Adrenal gland (tissue), 12 donors: ENCODE measurements around the gene KRTAP4-4. TPM values are rescaled to one million over a fixed set of nuclear protein-coding genes. Genes with fewer than 3 reads are reported as not detected.
"Not testable (repeated sequence)": the region's sequence is repeated elsewhere in the genome, so short reads cannot be mapped to it uniquely, and the experiment has no call there.

Source experiments
- DNase-seq, 7 donors: peaks; one replicate each; pipeline ENCODE4 v3.0.0-alpha.2; 2019 to 2020
- H3K27ac ChIP-seq, 5 donors: fragments of 200-600 bp; sonication (generic) in 4 of 5; 1 replicate in 3 of 5; 2 replicates in 2 of 5; pipeline versions ENCODE4 v1.5.1 to v1.8.0; 2016 to 2020; ENCODE audit warnings: mild to moderate bottlenecking in 1 of 5
- H3K27me3 ChIP-seq: fragments of 200-600 bp; 2 replicates; pipeline ENCODE4 v1.8.0; 2021
- H3K36me3 ChIP-seq, 2 donors: fragments of 200-600 bp; replicated peaks in 1 of 2; 1 replicate in 1 of 2; 2 replicates in 1 of 2; pipeline versions ENCODE4 v1.5.1 to v1.8.0; 2018 to 2022
- H3K4me1 ChIP-seq, 2 donors: fragments of 200-600 bp; replicated peaks in 1 of 2; 1 replicate in 1 of 2; 2 replicates in 1 of 2; pipeline versions ENCODE4 v1.5.1 to v1.8.0; 2018 to 2021
- H3K4me3 ChIP-seq, 4 donors: fragments of 200-600 bp; sonication (generic) in 3 of 4; one replicate each; pipeline ENCODE4 v1.5.1; 2016 to 2018
- H3K9me3 ChIP-seq, 3 donors: fragments of 200-600 bp; sonication (generic) in 1 of 3; replicated peaks in 1 of 3; 1 replicate in 2 of 3; 2 replicates in 1 of 3; pipeline versions ENCODE4 v1.5.1 to v1.8.0; 2016 to 2021
- CTCF ChIP-seq, 6 experiments: fragments of 450-650 bp in 4 of 6; fragments of 200-600 bp in 2 of 6; sonication (generic) in 1 of 6; IDR thresholded peaks; 1 replicate in 5 of 6; 2 replicates in 1 of 6; pipeline versions ENCODE4 v1.5.1 to v1.8.0; 2016 to 2021; ENCODE audit warnings: antibody characterized with exemption in 6 of 6, mild to moderate bottlenecking in 2 of 6, moderate library complexity in 1 of 6
- POLR2A ChIP-seq, 2 donors: fragments of 450-650 bp; IDR thresholded peaks; one replicate each; pipeline ENCODE4 v1.6.1; 2017; ENCODE audit warnings: antibody characterized with exemption in 2 of 2, mild to moderate bottlenecking in 2 of 2, moderate library complexity in 1 of 2
- WGBS, 4 donors: extraction: QIAGEN DNeasy Blood & Tissue Kit in 2 of 4; methylation state at CpG; one replicate each; pipeline versions ENCODE4 v1.1.5 to v1.1.7; 2013 to 2017; 5-methylcytosine and 5-hydroxymethylcytosine counted together
- intact Hi-C, 2 donors: fragments of 100-400 bp; cut with DNase I; formaldehyde crosslinking; loops; one replicate each; pipeline versions ENCODE4 v1.14.1 to v1.15.0; 2022 to 2023
- polyA plus RNA-seq, 3 donors: library from polyadenylated mRNA; stranded (reverse); fragments of 200-250 nt in 2 of 3; fragments of 350-450 nt in 1 of 3; fragmentation: Illumina TruSeq in 1 of 3; extraction: RNeasy Lipid Tissue Mini Kit (QIAGEN cat#74804) in 1 of 3; gene quantifications; one replicate each; pipeline ENCODE4 v1.2.3, GENCODE V29; 2013 to 2014
- total RNA-seq, 9 donors: library from RNA; depleted of rRNA in 4 of 9; stranded (reverse); fragments of >200 nt in 4 of 9; fragments of 120-200 nt in 1 of 9; fragmentation: NEBNext Ultra II Directional in 1 of 9; extraction: Animal tissue kit (Norgen Biotek cat#: 25700) in 1 of 9; gene quantifications; one replicate each; pipeline versions ENCODE4 v1.1.0 to v1.2.4, GENCODE V29; 2013 to 2023
- donor health status: healthy with polysubstance abuse.
- donor health status: Bipolar disorder and iron deficiency.
- donor health status: DM: yes; HTN: yes; CAD: no.
- donor health status: DM: no; HTN: no; CAD: no.
- donor health status: DM: no; HTN: no; CAD: no.
- donor health status: DM: yes; HTN: yes; CAD: no.

KRTAP4-4 gene
- total and polyA plus RNA-seq, 12 donors = not detected

GRCh38 chr17:41121742-41122141 lies 38.8 kb downstream of the KRTAP4-4 start:
- no peaks in the 10 kb centered on the region for H3K9me3 ChIP-seq
- DNase-seq = no peak
- no peaks in the 10 kb centered on the region for H3K36me3 ChIP-seq
- H3K27ac ChIP-seq = no peak overlapping the region
- peaks cover 3% of the 10 kb centered on the region for H3K27me3 ChIP-seq
- TF ChIP-seq CTCF (IDR thresholded peaks at IDR 0.05) = no peak
- no peak for TF ChIP-seq POLR2A (IDR thresholded peaks at IDR 0.05)
- no peaks in the 10 kb centered on the region for H3K4me1 ChIP-seq
- intact Hi-C loops = no loop called here
- WGBS, 4 donors = 72 to 88% (median 73%) methylated on average over 2 of the region's 2 CpGs
- H3K4me3 ChIP-seq = no peak overlapping the region

GRCh38 chr17:41119696-41120690 lies 40.6 kb downstream of the KRTAP4-4 start:
- 47 to 52% (median 50%) methylated on average over 11 of the region's 11 CpGs for WGBS, 4 donors
- H3K27me3 ChIP-seq, H3K27ac ChIP-seq, DNase-seq, H3K36me3 ChIP-seq, H3K9me3 ChIP-seq, H3K4me3 ChIP-seq, H3K4me1 ChIP-seq, intact Hi-C loops: not testable (repeated sequence)

GRCh38 chr17:41118721-41119120 lies 41.8 kb downstream of the KRTAP4-4 start:
- Histone ChIP-seq H3K27ac (no peak overlapping the region), H3K4me1 (no peaks in the 10 kb centered on the region), H3K27me3 (peaks cover 3% of the 10 kb centered on the region), H3K4me3 (no peak overlapping the region), H3K9me3 (no peaks in the 10 kb centered on the region), H3K36me3 (no peaks in the 10 kb centered on the region)
- no peak for DNase-seq
- 84 to 90% (median 85%) methylated on average over 4 of the region's 4 CpGs for WGBS, 4 donors
- TF ChIP-seq POLR2A (IDR thresholded peaks at IDR 0.05) (no peak), CTCF (IDR thresholded peaks at IDR 0.05) (no peak)
- intact Hi-C loops = no loop called here

GRCh38 chr17:41117846-41118386 lies 42.6 kb downstream of the KRTAP4-4 start, which contains the start of gene KRTAP4-11:
KRTAP4-11 (minus strand) TSS chr17:41118373; CDS start chr17:41118315, 58 bp downstream.
- 69 to 100% (median 81%) methylated on average over 1 to 10 of the region's 10 CpGs for WGBS, 4 donors
- H3K4me3 ChIP-seq, H3K9me3 ChIP-seq, H3K36me3 ChIP-seq, H3K27me3 ChIP-seq, H3K27ac ChIP-seq, intact Hi-C loops, H3K4me1 ChIP-seq, DNase-seq: not testable (repeated sequence)

- Histone ChIP-seq H3K27me3 (peaks cover 3% of the 10 kb centered on the region), H3K9me3 (peaks cover 0 to 5% (median 0%) of the 10 kb centered on the region in 3 donors), H3K36me3 (no peaks in the 10 kb centered on the region), H3K27ac (no peak overlapping the region), H3K4me3 (no peak overlapping the region), H3K4me1 (no peaks in the 10 kb centered on the region)
- 51 to 69% (median 57%) methylated on average over 5 of the region's 5 CpGs for WGBS, 4 donors
- no peak for DNase-seq
- intact Hi-C loops = no loop called here
- TF ChIP-seq POLR2A (IDR thresholded peaks at IDR 0.05) = no peak
- TF ChIP-seq CTCF (IDR thresholded peaks at IDR 0.05) = no peak
Observed at GRCh38 chr17:41116297-41116696, 44.3 kb downstream of the KRTAP4-4 start.
